ENCODE results near the gene SEL1L3. TPM values are rescaled to one million over a fixed set of nuclear protein-coding genes. Genes with fewer than 3 reads are reported as not detected.

The SEL1L3 gene
- total RNA-seq, 1 donor from 2014 or later = 23.7 TPM

DNA sequence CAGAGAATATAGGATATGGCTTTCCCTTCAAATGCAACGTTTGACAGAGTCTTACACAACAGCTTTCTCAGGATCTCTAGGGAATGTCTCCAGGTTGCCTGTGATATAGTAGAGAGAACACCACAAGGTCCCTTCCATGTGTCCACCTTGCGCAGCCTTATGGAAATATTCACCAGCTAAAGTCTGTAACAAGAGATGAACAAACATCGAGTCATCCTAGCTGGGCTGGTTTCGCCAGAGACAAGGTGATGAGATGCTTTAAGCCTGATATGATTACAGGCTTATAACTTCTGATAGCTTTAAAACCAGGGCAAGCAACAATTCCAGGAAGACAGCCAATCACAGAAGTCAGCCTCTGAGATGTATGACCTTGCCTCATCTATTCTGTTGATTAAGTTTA is 83.8 kb downstream of the SEL1L3 start:
- Mint-ChIP-seq H3K27ac (ENCODE audit: unreplicated experiment) (no peak overlapping the region), H3K27me3 (ENCODE audit: unreplicated experiment) (no peaks in the 10 kb centered on the region), H3K4me3 (ENCODE audit: unreplicated experiment) (no peak overlapping the region), H3K36me3 (ENCODE audit: unreplicated experiment) (no peaks in the 10 kb centered on the region), H3K9me3 (ENCODE audit: unreplicated experiment) (peaks cover 4% of the 10 kb centered on the region), H3K4me1 (ENCODE audit: low read depth, unreplicated experiment) (no peaks in the 10 kb centered on the region)
- TF ChIP-seq, protein P1, sequence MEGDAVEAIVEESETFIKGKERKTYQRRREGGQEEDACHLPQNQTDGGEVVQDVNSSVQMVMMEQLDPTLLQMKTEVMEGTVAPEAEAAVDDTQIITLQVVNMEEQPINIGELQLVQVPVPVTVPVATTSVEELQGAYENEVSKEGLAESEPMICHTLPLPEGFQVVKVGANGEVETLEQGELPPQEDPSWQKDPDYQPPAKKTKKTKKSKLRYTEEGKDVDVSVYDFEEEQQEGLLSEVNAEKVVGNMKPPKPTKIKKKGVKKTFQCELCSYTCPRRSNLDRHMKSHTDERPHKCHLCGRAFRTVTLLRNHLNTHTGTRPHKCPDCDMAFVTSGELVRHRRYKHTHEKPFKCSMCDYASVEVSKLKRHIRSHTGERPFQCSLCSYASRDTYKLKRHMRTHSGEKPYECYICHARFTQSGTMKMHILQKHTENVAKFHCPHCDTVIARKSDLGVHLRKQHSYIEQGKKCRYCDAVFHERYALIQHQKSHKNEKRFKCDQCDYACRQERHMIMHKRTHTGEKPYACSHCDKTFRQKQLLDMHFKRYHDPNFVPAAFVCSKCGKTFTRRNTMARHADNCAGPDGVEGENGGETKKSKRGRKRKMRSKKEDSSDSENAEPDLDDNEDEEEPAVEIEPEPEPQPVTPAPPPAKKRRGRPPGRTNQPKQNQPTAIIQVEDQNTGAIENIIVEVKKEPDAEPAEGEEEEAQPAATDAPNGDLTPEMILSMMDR (IDR thresholded peaks at IDR 0.05; ENCODE audit: partially characterized antibody, unreplicated experiment) = no peak
- DNase-seq = no peak

DNA sequence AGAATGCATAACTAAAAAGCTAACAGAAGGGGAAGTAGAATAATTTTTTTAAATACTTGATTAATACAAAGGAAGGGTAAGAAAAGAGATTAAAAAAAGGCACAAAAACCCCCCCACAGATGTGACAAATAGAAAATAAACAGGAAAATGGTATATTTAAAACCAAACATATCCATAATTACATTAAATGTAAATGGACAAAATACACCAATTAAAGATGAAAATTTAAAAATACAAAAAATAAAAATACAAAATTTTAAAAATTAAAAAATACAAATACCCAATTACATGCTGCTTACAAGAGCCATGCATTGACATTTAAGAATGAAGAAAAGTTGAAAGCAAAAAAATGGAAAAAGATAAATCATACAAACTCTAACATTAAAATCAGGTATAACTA is 86.0 kb downstream of the SEL1L3 start:
- H3K27me3 Mint-ChIP-seq (ENCODE audit: unreplicated experiment) = no peaks in the 10 kb centered on the region
- H3K4me1 Mint-ChIP-seq (ENCODE audit: low read depth, unreplicated experiment) = no peaks in the 10 kb centered on the region
- DNase-seq = no peak
- no peak overlapping the region for H3K27ac Mint-ChIP-seq (ENCODE audit: unreplicated experiment)
- TF ChIP-seq, protein P1 (IDR thresholded peaks at IDR 0.05; ENCODE audit: partially characterized antibody, unreplicated experiment) = no peak
- H3K36me3 Mint-ChIP-seq (ENCODE audit: unreplicated experiment) = no peaks in the 10 kb centered on the region
- H3K9me3 Mint-ChIP-seq (ENCODE audit: unreplicated experiment) = peaks cover 4% of the 10 kb centered on the region
- H3K4me3 Mint-ChIP-seq (ENCODE audit: unreplicated experiment) = no peak overlapping the region

DNA sequence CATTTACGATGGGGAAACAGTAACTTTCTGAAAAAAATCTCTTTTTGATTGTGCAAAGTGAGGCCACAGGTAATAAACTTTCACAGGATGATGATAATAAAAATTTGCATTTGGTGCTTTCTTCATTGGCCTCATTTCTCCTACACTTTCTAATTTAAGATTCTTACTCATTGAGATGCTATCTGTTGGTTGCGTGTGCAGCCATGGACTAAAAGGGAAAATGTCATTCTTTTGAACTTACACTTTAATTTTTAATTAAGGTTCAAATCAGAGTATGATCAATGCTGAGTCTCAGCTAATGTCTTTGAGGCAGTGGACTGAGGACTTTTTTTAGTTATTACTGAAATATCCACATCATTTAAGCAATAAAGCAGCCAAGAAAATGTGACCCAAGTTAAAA is 87.6 kb downstream of the SEL1L3 start:
- H3K36me3 Mint-ChIP-seq (ENCODE audit: unreplicated experiment) = no peaks in the 10 kb centered on the region
- no peak overlapping the region for H3K4me3 Mint-ChIP-seq (ENCODE audit: unreplicated experiment)
- H3K27me3 Mint-ChIP-seq (ENCODE audit: unreplicated experiment) = no peaks in the 10 kb centered on the region
- H3K27ac Mint-ChIP-seq (ENCODE audit: unreplicated experiment) = no peak overlapping the region
- no peak for DNase-seq
- H3K9me3 Mint-ChIP-seq (ENCODE audit: unreplicated experiment) = peaks cover 4% of the 10 kb centered on the region
- TF ChIP-seq, protein P1 (IDR thresholded peaks at IDR 0.05; ENCODE audit: partially characterized antibody, unreplicated experiment) = no peak
- peaks cover 2% of the 10 kb centered on the region for H3K4me1 Mint-ChIP-seq (ENCODE audit: low read depth, unreplicated experiment)

DNA sequence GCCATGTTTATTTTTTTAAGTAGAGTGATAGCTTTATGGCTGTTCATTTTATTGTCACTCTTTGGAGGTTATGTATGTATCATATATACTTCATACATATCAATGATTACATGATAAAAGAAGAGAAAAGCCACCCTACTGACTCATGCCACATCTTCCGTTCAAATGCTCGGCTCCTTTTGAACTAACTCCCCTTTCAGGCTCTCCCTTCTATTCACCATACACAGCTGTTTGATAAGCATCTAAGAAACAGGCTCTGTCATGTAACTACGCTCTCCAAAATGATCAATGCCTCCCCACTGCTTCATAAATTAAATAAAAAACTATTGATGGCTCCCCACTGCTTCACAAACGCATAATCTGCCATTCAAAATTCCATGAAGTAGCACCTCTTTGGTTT is 89.4 kb downstream of the SEL1L3 start:
- no peaks in the 10 kb centered on the region for H3K36me3 Mint-ChIP-seq (ENCODE audit: unreplicated experiment)
- TF ChIP-seq, protein P1 (IDR thresholded peaks at IDR 0.05; ENCODE audit: partially characterized antibody, unreplicated experiment) = no peak
- H3K4me3 Mint-ChIP-seq (ENCODE audit: unreplicated experiment) = no peak overlapping the region
- no peak for DNase-seq
- H3K27ac Mint-ChIP-seq (ENCODE audit: unreplicated experiment) = no peak overlapping the region
- no peaks in the 10 kb centered on the region for H3K27me3 Mint-ChIP-seq (ENCODE audit: unreplicated experiment)
- peaks cover 2% of the 10 kb centered on the region for H3K9me3 Mint-ChIP-seq (ENCODE audit: unreplicated experiment)
- H3K4me1 Mint-ChIP-seq (ENCODE audit: low read depth, unreplicated experiment) = peaks cover 12% of the 10 kb centered on the region

DNA sequence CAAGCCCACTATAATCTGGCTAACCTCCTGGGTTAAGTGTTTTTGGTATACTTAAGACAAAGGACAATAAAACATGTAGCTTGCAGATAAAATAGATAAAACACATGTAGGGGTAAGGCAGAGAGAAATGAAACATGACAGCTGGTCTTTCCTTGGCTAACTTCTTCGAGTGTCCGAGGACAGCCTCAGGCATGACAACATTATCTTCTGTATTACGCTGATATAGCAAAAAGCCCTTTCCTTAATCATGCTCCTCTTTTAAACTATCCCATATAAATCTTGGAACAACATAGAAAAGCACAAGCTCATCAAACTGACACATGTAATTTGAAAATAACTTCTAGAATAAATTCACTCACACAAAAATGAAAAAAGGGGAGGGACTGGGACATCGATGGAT is 91.1 kb downstream of the SEL1L3 start:
- H3K36me3 Mint-ChIP-seq (ENCODE audit: unreplicated experiment) = no peaks in the 10 kb centered on the region
- no peaks in the 10 kb centered on the region for H3K27me3 Mint-ChIP-seq (ENCODE audit: unreplicated experiment)
- no peak for DNase-seq
- H3K9me3 Mint-ChIP-seq (ENCODE audit: unreplicated experiment) = peaks cover 2% of the 10 kb centered on the region
- TF ChIP-seq, protein P1 (IDR thresholded peaks at IDR 0.05; ENCODE audit: partially characterized antibody, unreplicated experiment) = no peak
- H3K27ac Mint-ChIP-seq (ENCODE audit: unreplicated experiment) = no peak overlapping the region
- no peak overlapping the region for H3K4me3 Mint-ChIP-seq (ENCODE audit: unreplicated experiment)
- H3K4me1 Mint-ChIP-seq (ENCODE audit: low read depth, unreplicated experiment) = peaks cover 15% of the 10 kb centered on the region

All from glutamatergic neuron (in vitro differentiated cells).